ENCODE results near the gene HMG20A.

HMG20A gene

GRCh38 chr15:77518458-77518857, 97.8 kb downstream of the HMG20A start:
- no peak for DNase-seq (ENCODE audit: low read depth in 2 of 2)

GRCh38 chr15:77519540-77519939, 98.9 kb downstream of the HMG20A start:
- no peak for DNase-seq (ENCODE audit: low read depth in 2 of 2)

- DNase-seq (ENCODE audit: low read depth in 2 of 2): no peak
Measured at GRCh38 chr15:77521206-77521605, 100.5 kb downstream of the HMG20A start.

- DNase-seq (ENCODE audit: low read depth in 2 of 2): no peak
Measured at GRCh38 chr15:77525400-77525811, 104.7 kb downstream of the HMG20A start.

- DNase-seq (ENCODE audit: low read depth in 2 of 2): no peak
Measured at GRCh38 chr15:77525907-77526594, 105.4 kb downstream of the HMG20A start.

- no peak for DNase-seq (ENCODE audit: low read depth in 2 of 2)
Measured at GRCh38 chr15:77526595-77527163, 106.0 kb downstream of the HMG20A start.

- no peak for DNase-seq (ENCODE audit: low read depth in 2 of 2)
Measured at GRCh38 chr15:77527164-77527778, 106.6 kb downstream of the HMG20A start.

GRCh38 chr15:77527831-77528231, 107.1 kb downstream of the HMG20A start:
- DNase-seq (ENCODE audit: low read depth in 2 of 2): no peak

- no peak for DNase-seq (ENCODE audit: low read depth in 2 of 2)
Measured at GRCh38 chr15:77528290-77528967, 107.7 kb downstream of the HMG20A start.

- no peak for DNase-seq (ENCODE audit: low read depth in 2 of 2)
Measured at GRCh38 chr15:77528968-77529319, 108.3 kb downstream of the HMG20A start.

GRCh38 chr15:77529394-77530159, 108.9 kb downstream of the HMG20A start:
- DNase-seq (ENCODE audit: low read depth in 2 of 2): no peak

- DNase-seq (ENCODE audit: low read depth in 2 of 2): no peak
Measured at GRCh38 chr15:77530576-77530975, 109.9 kb downstream of the HMG20A start.

GRCh38 chr15:77531191-77532000, 110.7 kb downstream of the HMG20A start:
- no peak for DNase-seq (ENCODE audit: low read depth in 2 of 2)

- no peak for DNase-seq (ENCODE audit: low read depth in 2 of 2)
Measured at GRCh38 chr15:77532067-77532710, 111.5 kb downstream of the HMG20A start.

GRCh38 chr15:77532846-77533245, 112.2 kb downstream of the HMG20A start:
- DNase-seq (ENCODE audit: low read depth in 2 of 2): no peak

- no peak for DNase-seq (ENCODE audit: low read depth in 2 of 2)
Measured at GRCh38 chr15:77533578-77534430, 113.1 kb downstream of the HMG20A start.
